ENCODE data around the gene NOP14. TPM values are rescaled to one million over a fixed set of nuclear protein-coding genes. Genes with fewer than 3 reads are reported as not detected.

NOP14 gene
- polyA plus RNA-seq, 1 experiment: 7.1 TPM

DNA sequence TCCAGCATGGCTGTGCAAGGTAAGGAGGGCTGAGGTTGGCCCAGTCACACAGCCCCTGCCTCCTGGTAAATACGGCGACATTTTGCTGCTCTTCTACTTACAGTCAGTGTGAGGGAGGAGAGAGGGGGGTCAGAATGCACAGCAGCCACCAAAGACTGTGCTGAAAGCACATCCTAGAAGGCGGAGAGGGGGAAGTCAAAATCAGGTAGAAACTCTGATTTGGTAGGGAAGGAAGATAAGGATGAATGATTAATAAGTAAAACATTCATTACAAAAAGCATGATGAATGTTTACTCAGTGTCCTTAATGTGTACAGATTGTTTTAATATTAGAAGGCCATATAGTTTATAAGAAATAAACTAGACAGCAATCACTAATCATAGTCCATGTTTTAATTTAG, 62.0 kb downstream of the NOP14 start:
- no peak for DNase-seq (ENCODE audit: low read depth)
- no peaks in the 10 kb centered on the region for H3K27me3 ChIP-seq (ENCODE audit: control insufficient read depth, insufficient read depth, low read length)
- TF ChIP-seq, protein P1, sequence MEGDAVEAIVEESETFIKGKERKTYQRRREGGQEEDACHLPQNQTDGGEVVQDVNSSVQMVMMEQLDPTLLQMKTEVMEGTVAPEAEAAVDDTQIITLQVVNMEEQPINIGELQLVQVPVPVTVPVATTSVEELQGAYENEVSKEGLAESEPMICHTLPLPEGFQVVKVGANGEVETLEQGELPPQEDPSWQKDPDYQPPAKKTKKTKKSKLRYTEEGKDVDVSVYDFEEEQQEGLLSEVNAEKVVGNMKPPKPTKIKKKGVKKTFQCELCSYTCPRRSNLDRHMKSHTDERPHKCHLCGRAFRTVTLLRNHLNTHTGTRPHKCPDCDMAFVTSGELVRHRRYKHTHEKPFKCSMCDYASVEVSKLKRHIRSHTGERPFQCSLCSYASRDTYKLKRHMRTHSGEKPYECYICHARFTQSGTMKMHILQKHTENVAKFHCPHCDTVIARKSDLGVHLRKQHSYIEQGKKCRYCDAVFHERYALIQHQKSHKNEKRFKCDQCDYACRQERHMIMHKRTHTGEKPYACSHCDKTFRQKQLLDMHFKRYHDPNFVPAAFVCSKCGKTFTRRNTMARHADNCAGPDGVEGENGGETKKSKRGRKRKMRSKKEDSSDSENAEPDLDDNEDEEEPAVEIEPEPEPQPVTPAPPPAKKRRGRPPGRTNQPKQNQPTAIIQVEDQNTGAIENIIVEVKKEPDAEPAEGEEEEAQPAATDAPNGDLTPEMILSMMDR (IDR thresholded peaks at IDR 0.05; ENCODE audit: insufficient read depth, low read depth, low read length): no peak
- H3K36me3 ChIP-seq (ENCODE audit: control insufficient read depth, insufficient read depth, low read length): peaks cover 31% of the 10 kb centered on the region
- no peak overlapping the region for H3K4me3 ChIP-seq (ENCODE audit: low read depth, low read length)
- CTCF ChIA-PET: interaction anchor here (0.7 to 0.8 kb wide), 2 partner anchors 10 to 22 kb away, joined by 3 read pairs; no protein-coding TSS in a partner anchor
- POLR2A ChIA-PET: no interaction called here

DNA sequence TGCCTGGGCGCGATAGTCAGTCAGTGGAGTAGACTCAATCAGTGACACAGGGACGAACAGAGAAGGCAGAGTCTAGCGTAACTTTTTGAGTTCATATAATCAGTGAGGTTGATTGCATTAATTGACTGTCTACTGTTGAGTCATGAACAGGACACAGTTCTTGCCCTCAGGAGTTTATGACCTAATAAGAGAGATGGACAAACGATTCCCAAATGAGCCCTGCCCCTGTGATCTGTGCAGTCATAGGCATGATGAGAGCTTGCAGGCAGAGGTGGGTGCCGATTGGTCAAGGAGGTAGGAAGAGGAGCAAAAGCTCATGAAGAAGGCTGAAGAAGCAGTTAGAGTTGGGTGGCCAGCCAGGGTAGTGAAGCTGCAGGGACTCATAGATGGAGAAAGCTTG, 62.5 kb downstream of the NOP14 start:
- Histone ChIP-seq H3K4me3 (ENCODE audit: low read depth, low read length) (no peak overlapping the region), H3K36me3 (ENCODE audit: control insufficient read depth, insufficient read depth, low read length) (peaks cover 30% of the 10 kb centered on the region), H3K27me3 (ENCODE audit: control insufficient read depth, insufficient read depth, low read length) (no peaks in the 10 kb centered on the region)
- no peak for DNase-seq (ENCODE audit: low read depth)
- TF ChIP-seq, protein P1 (IDR thresholded peaks at IDR 0.05; ENCODE audit: insufficient read depth, low read depth, low read length): no peak
- POLR2A ChIA-PET: no interaction called here
- CTCF ChIA-PET: interaction anchor here (0.8 kb wide), 1 partner anchor 10 kb away, joined by 3 read pairs; no protein-coding TSS in a partner anchor

- TF ChIP-seq, protein P1 (IDR thresholded peaks at IDR 0.05; ENCODE audit: insufficient read depth, low read depth, low read length): no peak
- CTCF ChIA-PET: no interaction called here
- no peaks in the 10 kb centered on the region for H3K27me3 ChIP-seq (ENCODE audit: control insufficient read depth, insufficient read depth, low read length)
- H3K4me3 ChIP-seq (ENCODE audit: low read depth, low read length): no peak overlapping the region
- POLR2A ChIA-PET: no interaction called here
- DNase-seq (ENCODE audit: low read depth): no peak
- peaks cover 20% of the 10 kb centered on the region for H3K36me3 ChIP-seq (ENCODE audit: control insufficient read depth, insufficient read depth, low read length)
Measured at GRCh38 chr4:2898001-2898400, 65.2 kb downstream of the NOP14 start.

DNA sequence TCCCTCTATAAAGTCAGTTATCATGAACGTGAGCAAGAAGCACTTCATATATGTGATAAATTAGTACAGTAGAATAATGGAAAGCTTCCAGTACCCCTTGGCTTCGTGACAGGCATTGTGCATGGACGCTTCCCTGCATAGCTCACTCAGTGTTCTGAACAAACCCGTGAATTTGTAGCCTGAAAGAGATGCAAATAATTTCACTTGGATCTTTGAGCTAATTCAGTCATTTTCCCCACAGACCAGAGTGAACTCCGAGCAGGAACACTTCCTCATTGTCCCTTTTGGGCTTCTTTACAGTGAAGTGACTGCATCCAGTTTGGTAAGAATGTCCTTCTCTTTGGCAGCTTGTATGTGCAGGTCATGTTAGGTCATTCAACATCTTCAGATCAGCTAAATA, 69.4 kb downstream of the NOP14 start:
- Histone ChIP-seq H3K27me3 (ENCODE audit: control insufficient read depth, insufficient read depth, low read length) (no peaks in the 10 kb centered on the region), H3K36me3 (ENCODE audit: control insufficient read depth, insufficient read depth, low read length) (peaks cover 7% of the 10 kb centered on the region), H3K4me3 (ENCODE audit: low read depth, low read length) (no peak overlapping the region)
- CTCF ChIA-PET: no interaction called here
- POLR2A ChIA-PET: no interaction called here
- TF ChIP-seq, protein P1 (IDR thresholded peaks at IDR 0.05; ENCODE audit: insufficient read depth, low read depth, low read length): no peak
- no peak for DNase-seq (ENCODE audit: low read depth)

DNA sequence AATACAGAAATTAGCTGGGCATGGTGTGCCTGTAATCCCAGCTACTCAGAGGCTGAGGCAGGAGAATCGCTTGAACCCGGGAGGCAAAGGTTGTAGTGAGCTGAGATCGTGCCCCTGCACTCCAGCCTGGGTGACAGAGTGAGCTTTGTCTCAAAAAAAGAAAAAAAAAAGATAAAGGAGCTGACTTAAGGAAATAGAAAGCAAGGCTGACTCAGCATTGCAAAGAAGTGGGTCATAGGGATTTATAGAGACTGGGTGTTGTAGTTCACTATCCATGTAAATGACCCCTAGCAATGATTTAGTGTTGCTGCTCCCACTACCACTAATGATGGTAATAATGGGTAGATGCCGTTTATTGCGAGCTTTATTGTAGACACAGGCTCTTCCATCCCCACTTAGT, 71.9 kb downstream of the NOP14 start:
- ChIA-PET CTCF (interaction anchor here (0.6 to 2.5 kb wide), 6 partner anchors 9 to 127 kb away, joined by 3 to 6 read pairs (median 3); no protein-coding TSS in a partner anchor), POLR2A (no interaction called here)
- peaks cover 13% of the 10 kb centered on the region for H3K36me3 ChIP-seq (ENCODE audit: control insufficient read depth, insufficient read depth, low read length)
- H3K27me3 ChIP-seq (ENCODE audit: control insufficient read depth, insufficient read depth, low read length): no peaks in the 10 kb centered on the region
- H3K4me3 ChIP-seq (ENCODE audit: low read depth, low read length): no peak overlapping the region
- DNase-seq (ENCODE audit: low read depth): no peak
- TF ChIP-seq, protein P1 (IDR thresholded peaks at IDR 0.05; ENCODE audit: insufficient read depth, low read depth, low read length): no peak
